ENCODE measurements around the gene HIP1. TPM values are rescaled to one million over a fixed set of nuclear protein-coding genes. Genes with fewer than 3 reads are reported as not detected.

The HIP1 gene
- polyA plus RNA-seq, 2 of the 4 experiments (the other 2 are of a cell fraction), result 17.3 to 33.4 TPM

GRCh38 chr7:75572814-75573213, 165.9 kb downstream of the HIP1 start:
- DNase-seq (ENCODE audit: low read depth in 1 of 2, low spot score in 1 of 2) (no peak), ATAC-seq (no peak), FAIRE-seq (no peak)
- no peak for TF ChIP-seq NFE2L2 (conservative IDR thresholded peaks at IDR 0.05; ENCODE audit: low read length)
- TF ChIP-seq HMGXB4 (CRISPR knock-in tag; IDR thresholded peaks at IDR 0.05; ENCODE audit: borderline replicate concordance), result no peak
- no peak for TF ChIP-seq REST (IDR thresholded peaks at IDR 0.05)
- TF ChIP-seq FOSB (CRISPR knock-in tag; IDR thresholded peaks at IDR 0.05), result no peak
- TF ChIP-seq CEBPB (IDR thresholded peaks at IDR 0.05), result no peak
- TF ChIP-seq CHD2 (IDR thresholded peaks at IDR 0.05; ENCODE audit: low read length, partially characterized antibody), result no peak
- TF ChIP-seq, protein P1, sequence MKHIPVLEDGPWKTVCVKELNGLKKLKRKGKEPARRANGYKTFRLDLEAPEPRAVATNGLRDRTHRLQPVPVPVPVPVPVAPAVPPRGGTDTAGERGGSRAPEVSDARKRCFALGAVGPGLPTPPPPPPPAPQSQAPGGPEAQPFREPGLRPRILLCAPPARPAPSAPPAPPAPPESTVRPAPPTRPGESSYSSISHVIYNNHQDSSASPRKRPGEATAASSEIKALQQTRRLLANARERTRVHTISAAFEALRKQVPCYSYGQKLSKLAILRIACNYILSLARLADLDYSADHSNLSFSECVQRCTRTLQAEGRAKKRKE (CRISPR knock-in tag; IDR thresholded peaks at IDR 0.05; ENCODE audit: low read depth), result no peak
- TF ChIP-seq BHLHE40 (IDR thresholded peaks at IDR 0.05; ENCODE audit: low read depth, low read length), result no peak
- TF ChIP-seq HOXA7 (CRISPR knock-in tag; IDR thresholded peaks at IDR 0.05), result no peak
- no peak for TF ChIP-seq HDAC2 (IDR thresholded peaks at IDR 0.05)
- Histone ChIP-seq H3K9me3 (no peaks in the 10 kb centered on the region), H3K27ac (no peak overlapping the region), H3K4me1 (no peaks in the 10 kb centered on the region), H3K4me3 (no peak overlapping the region), H3K4me2 (no peak overlapping the region)
- POLR2A ChIA-PET, result no interaction called here
- CTCF ChIA-PET, result interaction anchor here (0.9 to 1.3 kb wide), 3 partner anchors 47 to 190 kb away, joined by 3 to 6 read pairs (median 3); no protein-coding TSS in a partner anchor
- whole genome bisulfite sequencing (ENCODE audit: missing lambda C conversion rate), result 88% methylated on average over 6 of the region's 11 CpGs

DNA sequence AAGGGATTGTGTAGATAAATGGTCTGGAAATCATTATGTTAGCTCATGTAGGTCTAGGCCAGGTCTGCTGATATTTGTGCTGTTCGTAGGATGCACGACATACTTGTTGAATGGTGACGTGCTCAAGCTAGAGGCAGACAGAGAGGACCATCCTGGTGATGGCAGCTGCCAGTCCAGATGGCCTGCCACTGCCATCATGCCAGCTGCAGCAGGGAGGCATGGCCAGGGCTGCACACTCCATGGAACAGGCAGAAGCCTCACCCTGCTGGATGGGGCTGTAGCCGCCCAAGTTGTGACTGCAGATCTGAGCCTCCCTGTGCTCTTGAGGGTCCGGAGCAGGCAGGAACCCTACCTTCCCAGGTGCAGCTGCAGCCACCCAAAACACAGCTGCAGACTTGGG, 166.3 kb downstream of the HIP1 start:
- POLR2A ChIA-PET, result no interaction called here
- no peak overlapping the region for H3K27ac ChIP-seq
- no peaks in the 10 kb centered on the region for H3K4me1 ChIP-seq
- FAIRE-seq (no peak), ATAC-seq (no peak), DNase-seq (ENCODE audit: low read depth in 1 of 2, low spot score in 1 of 2) (no peak)
- 97% methylated on average over 5 of the region's 5 CpGs for WGBS (ENCODE audit: missing lambda C conversion rate)
- CTCF ChIA-PET, result interaction anchor here (1.3 kb wide), 1 partner anchor 190 kb away, joined by 6 read pairs; no protein-coding TSS in a partner anchor
- H3K4me3 ChIP-seq, result no peak overlapping the region
- no peaks in the 10 kb centered on the region for H3K9me3 ChIP-seq
- H3K4me2 ChIP-seq, result no peak overlapping the region
- TF ChIP-seq BHLHE40 (IDR thresholded peaks at IDR 0.05; ENCODE audit: low read depth, low read length), result no peak

GRCh38 chr7:75571209-75571608, 167.5 kb downstream of the HIP1 start:
- no peak for TF ChIP-seq HOXB5 (CRISPR knock-in tag; IDR thresholded peaks at IDR 0.05)
- no peak for TF ChIP-seq TP53 (CRISPR knock-in tag; IDR thresholded peaks at IDR 0.05)
- TF ChIP-seq, protein P2, sequence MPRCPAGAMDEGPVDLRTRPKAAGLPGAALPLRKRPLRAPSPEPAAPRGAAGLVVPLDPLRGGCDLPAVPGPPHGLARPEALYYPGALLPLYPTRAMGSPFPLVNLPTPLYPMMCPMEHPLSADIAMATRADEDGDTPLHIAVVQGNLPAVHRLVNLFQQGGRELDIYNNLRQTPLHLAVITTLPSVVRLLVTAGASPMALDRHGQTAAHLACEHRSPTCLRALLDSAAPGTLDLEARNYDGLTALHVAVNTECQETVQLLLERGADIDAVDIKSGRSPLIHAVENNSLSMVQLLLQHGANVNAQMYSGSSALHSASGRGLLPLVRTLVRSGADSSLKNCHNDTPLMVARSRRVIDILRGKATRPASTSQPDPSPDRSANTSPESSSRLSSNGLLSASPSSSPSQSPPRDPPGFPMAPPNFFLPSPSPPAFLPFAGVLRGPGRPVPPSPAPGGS (IDR thresholded peaks at IDR 0.05), result no peak
- no peak for TF ChIP-seq GATA3 (IDR thresholded peaks at IDR 0.05; ENCODE audit: borderline replicate concordance)
- no peak for TF ChIP-seq ELK1 (IDR thresholded peaks at IDR 0.05; ENCODE audit: low read depth, low read length)
- ChIA-PET CTCF (interaction anchor here (1.3 to 1.7 kb wide), 2 partner anchors 66 to 191 kb away, joined by 4 to 6 read pairs; no protein-coding TSS in a partner anchor), POLR2A (no interaction called here)
- no peak for FAIRE-seq
- Histone ChIP-seq H3K4me2 (no peak overlapping the region), H3K4me1 (no peaks in the 10 kb centered on the region), H3K4me3 (no peak overlapping the region), H3K9me3 (no peaks in the 10 kb centered on the region), H3K27ac (no peak overlapping the region)
- no peak for ATAC-seq
- no peak for DNase-seq (ENCODE audit: low read depth in 1 of 2, low spot score in 1 of 2)
- 93% methylated on average over 4 of the region's 4 CpGs for WGBS (ENCODE audit: missing lambda C conversion rate)
